Activated T-helper 1 cell treated with anti-CD3 and anti-CD28 coated beads, Interleukin-12 subunit alpha, Interleukin-12 subunit beta, Interleukin-2, Interleukin-4 antibody, amounts not matched to agents 30 ng/mL and 10 ng/mL and 1 ng/mL, durations not matched to agents 14 hours and 24 hours and 36 hours (primary cell): Measurements from ENCODE around the gene PLA2G4D. TPM values are rescaled to one million over a fixed set of nuclear protein-coding genes. Genes with fewer than 3 reads are reported as not detected.

Experiments
- DNase-seq: peaks from one replicate; pipeline ENCODE4 v3.0.0; 2021; ENCODE audit warnings: low spot score
- H3K27ac Mint-ChIP-seq: one replicate; pipeline ENCODE4 v1.8.0; 2021; ENCODE audit warnings: mild to moderate bottlenecking, mixed read lengths
- H3K27me3 Mint-ChIP-seq: one replicate; pipeline ENCODE4 v1.8.0; 2022; ENCODE audit warnings: mild to moderate bottlenecking, moderate library complexity, mixed read lengths; ENCODE audit not compliant: insufficient read depth
- H3K36me3 Mint-ChIP-seq: one replicate; pipeline ENCODE4 v1.8.0; 2021; ENCODE audit warnings: low read depth, mixed read lengths
- H3K4me1 Mint-ChIP-seq: one replicate; pipeline ENCODE4 v1.8.0; 2021; ENCODE audit warnings: low read depth, mixed read lengths
- H3K4me3 Mint-ChIP-seq: one replicate; pipeline ENCODE4 v1.8.0; 2021; ENCODE audit warnings: mild to moderate bottlenecking, moderate library complexity, mixed read lengths
- H3K9me3 Mint-ChIP-seq: one replicate; pipeline ENCODE4 v1.8.0; 2021; ENCODE audit warnings: mixed read lengths
- intact Hi-C: fragments of 100-400 bp; cut with micrococcal nuclease; formaldehyde crosslinking; loops from one replicate; pipeline ENCODE4 v1.15.1; 2024
- total RNA-seq: library from RNA; stranded (reverse); gene quantifications from 2 replicates; pipeline ENCODE4 v1.2.3, GENCODE V29; 2022

PLA2G4D gene
- total RNA-seq, 1 donor from 2014 or later: not detected

DNA sequence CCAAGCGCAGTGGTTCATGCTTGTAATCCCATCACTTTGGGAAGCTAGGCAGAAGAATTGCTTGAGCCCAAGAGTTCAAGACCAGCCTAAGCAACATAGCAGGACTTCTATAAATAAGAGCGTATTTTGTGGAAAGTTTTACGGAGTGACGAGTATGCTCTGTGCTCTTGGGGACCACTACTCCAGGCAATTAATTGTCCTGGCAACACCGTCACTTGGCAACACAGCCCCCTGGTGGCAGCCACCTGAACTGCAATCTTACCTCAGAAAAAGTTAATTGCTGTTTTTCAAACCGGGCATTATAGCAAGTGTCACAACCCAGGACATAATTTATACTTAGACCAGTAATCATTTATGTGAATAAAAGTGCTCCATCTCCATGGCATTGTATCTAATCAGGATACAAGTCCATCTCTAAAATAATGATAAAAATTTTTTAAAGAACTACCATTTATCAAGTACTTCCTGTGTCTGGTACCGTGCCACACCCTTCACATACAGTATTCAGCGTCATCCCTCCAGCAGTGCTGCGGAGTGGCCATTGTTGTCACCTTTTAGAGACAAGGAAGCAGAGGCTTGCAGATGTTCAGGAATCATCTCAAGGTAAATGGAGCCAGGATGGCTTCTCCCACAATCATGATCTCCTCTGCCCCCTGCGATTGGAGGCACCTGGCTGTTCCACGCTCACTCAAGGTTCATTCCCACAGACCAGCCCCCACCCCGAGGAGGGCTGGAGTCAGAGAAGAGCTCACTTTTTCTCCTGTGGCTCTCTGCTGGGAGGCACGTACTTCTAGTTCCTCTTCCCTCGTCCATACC, 34.5 kb downstream of the PLA2G4D start:
- Mint-ChIP-seq H3K27ac (no peak overlapping the region), H3K27me3 (peaks cover 25% of the 10 kb centered on the region), H3K9me3 (no peaks in the 10 kb centered on the region), H3K4me1 (peaks cover 10% of the 10 kb centered on the region), H3K4me3 (no peak overlapping the region), H3K36me3 (no peaks in the 10 kb centered on the region)
- intact Hi-C loops: loop anchor here (1.0 to 2.0 kb wide), 3 partner anchors 71 to 287 kb away; no protein-coding TSS in a partner anchor
- DNase-seq: peak; percentile 52

DNA sequence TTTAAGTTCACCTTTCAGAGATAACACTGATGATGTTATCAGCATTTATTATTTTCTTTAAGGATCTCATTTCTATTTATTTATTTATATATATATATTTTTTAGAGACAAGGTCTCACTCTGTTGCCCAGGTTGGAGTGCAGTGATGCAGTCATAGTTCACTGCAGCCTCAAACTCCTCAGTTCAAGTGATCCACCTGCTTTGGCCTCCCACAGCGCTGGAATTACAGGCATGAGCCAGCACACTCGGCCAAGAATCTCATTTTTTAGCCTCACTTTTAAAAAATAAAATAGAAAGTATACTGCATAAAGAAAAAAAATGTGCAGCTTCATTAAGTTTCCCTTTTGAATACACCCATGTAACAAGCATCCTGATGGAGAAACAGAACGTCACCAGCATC, 35.6 kb downstream of the PLA2G4D start:
- Mint-ChIP-seq H3K4me3 (no peak overlapping the region), H3K4me1 (peaks cover 10% of the 10 kb centered on the region), H3K27ac (no peak overlapping the region), H3K36me3 (no peaks in the 10 kb centered on the region), H3K27me3 (peaks cover 31% of the 10 kb centered on the region), H3K9me3 (no peaks in the 10 kb centered on the region)
- intact Hi-C loops: loop anchor here (1.0 to 2.0 kb wide), 3 partner anchors 69 to 286 kb away; no protein-coding TSS in a partner anchor
- no peak for DNase-seq

DNA sequence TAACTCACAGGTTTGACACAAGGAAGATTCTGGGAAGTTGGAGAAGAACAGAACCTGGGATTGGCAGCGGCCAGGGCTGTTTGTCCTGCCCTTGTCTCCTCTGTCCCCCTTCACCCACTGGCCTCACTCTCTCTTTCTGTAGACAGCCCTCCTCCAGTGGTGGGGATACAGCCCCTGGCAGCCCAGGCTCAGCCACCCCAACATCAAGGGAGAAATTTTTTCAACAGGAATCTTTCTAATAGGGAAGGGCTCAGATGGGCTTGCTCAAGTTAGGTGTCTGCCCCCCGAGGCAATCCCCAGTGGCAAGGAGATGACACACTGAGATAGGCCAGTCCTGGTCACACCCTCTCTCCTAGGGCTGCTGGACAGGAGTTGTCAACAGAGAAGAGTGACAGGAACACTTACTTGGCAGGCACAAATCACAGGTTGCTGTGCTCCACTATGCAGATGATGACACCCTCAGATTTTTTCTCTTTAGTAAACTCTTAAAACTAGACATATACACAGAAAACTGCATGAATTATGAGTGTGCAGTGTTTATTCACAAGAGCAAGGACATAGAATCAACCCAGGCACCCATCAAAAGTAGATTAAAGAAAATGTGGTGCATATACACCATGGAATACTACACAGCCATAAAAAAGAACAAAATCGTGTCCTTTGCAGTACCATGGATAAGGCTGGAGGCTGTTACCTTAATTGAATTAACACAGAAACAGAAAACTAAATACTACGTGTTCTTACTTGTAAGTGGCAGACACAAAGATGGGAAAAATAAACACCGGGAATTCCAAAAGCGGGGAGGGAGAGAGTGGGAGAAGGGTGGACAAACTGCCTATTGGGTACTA, 36.3 kb downstream of the PLA2G4D start:
- Mint-ChIP-seq H3K27ac (no peak overlapping the region), H3K4me3 (no peak overlapping the region), H3K27me3 (peaks cover 37% of the 10 kb centered on the region), H3K36me3 (no peaks in the 10 kb centered on the region), H3K9me3 (no peaks in the 10 kb centered on the region), H3K4me1 (peaks cover 10% of the 10 kb centered on the region)
- no peak for DNase-seq
- intact Hi-C loops: loop anchor here (2.0 kb wide), 2 partner anchors 77 to 285 kb away; no protein-coding TSS in a partner anchor

DNA sequence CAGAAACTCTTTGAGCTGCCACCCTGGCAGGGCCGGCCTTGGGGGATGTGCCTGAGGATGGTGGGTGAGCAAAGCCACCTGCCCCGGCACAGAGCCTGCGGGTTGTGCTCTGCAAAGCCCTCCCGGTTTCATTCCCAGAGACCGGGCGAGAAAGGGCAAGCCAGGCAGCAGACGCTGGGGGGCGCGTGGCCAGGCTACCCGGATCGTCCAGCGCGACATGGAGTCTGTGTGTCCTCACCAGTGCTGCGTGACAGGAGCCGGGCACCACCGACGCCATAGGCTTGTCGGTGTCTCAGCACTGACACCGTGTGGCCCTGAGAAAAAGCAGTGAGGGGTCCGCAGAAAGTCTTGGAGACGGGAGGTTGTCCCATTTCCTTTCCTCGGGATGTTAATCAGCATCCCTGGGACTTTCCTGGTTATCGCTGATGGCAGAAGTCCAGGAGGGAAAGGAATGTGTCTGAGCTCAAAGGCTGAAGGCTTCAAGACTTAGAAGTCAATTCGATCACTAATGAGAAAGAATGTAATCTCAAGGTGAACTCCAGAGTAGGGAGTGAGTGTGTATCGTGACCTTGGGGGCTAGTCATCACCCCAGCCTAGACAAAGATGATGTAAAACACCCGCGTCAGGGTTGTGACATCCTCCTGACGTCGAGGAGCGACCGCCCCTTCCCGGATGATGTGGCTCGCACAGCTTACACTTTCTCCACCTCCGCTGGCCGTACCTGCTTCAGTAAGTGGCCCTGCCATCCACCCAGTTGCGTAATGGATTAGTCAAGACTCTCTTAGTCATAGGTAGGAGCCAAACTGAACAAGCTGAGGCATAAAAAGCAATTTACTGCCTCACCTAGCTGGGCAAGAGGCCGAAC, 37.2 kb downstream of the PLA2G4D start:
- Mint-ChIP-seq H3K4me1 (peaks cover 10% of the 10 kb centered on the region), H3K4me3 (peak overlapping the region; percentile 61), H3K36me3 (no peaks in the 10 kb centered on the region), H3K27me3 (peaks cover 40% of the 10 kb centered on the region), H3K27ac (no peak overlapping the region), H3K9me3 (no peaks in the 10 kb centered on the region)
- intact Hi-C loops: no loop called here
- peak; percentile 33 for DNase-seq

DNA sequence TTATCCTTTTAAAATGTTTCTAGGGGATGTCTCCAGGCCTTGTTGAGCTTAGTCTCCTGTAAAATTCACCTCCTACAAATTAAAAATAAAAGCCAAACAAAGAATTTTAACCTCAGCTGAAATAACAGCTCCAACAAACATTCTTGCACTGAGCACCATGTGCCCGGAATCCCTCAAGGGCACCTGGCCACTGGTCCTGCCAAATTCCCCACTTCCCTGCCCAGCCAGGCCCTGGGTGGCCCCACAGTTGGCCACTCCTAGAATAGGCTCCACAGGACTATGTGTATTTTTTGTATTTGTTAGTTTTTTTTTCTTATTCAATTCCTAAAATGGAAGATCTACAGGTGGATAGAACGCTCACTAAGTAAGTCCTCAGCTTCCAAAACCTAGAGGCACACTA, 40.4 kb downstream of the PLA2G4D start:
- intact Hi-C loops: no loop called here
- H3K4me3 Mint-ChIP-seq: no peak overlapping the region
- DNase-seq: no peak
- H3K9me3 Mint-ChIP-seq: no peaks in the 10 kb centered on the region
- peaks cover 51% of the 10 kb centered on the region for H3K27me3 Mint-ChIP-seq
- H3K36me3 Mint-ChIP-seq: no peaks in the 10 kb centered on the region
- H3K4me1 Mint-ChIP-seq: peaks cover 10% of the 10 kb centered on the region
- no peak overlapping the region for H3K27ac Mint-ChIP-seq

DNA sequence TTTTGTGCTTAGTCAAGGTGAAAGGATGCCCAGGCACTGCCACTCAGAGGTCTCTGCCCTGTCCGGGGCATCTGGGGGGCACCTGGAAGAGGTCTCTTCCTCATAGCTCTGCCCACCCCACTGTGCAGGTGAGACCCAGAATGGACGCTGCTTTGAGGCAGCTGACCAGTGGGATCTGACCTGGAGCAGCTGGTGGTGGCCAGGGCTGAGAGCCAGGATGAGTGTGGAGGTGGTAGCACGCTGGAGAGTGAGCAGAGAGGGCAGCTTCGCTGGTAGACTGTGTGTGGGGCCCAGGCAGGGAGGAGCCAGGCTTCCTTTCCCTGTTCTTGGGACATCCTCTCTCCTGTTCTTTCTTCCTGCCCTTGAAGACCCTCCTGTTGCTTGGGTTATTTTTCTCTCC, 41.4 kb downstream of the PLA2G4D start:
- intact Hi-C loops: no loop called here
- peaks cover 46% of the 10 kb centered on the region for H3K27me3 Mint-ChIP-seq
- H3K27ac Mint-ChIP-seq: no peak overlapping the region
- no peaks in the 10 kb centered on the region for H3K9me3 Mint-ChIP-seq
- no peak for DNase-seq
- no peaks in the 10 kb centered on the region for H3K36me3 Mint-ChIP-seq
- peaks cover 10% of the 10 kb centered on the region for H3K4me1 Mint-ChIP-seq
- no peak overlapping the region for H3K4me3 Mint-ChIP-seq

DNA sequence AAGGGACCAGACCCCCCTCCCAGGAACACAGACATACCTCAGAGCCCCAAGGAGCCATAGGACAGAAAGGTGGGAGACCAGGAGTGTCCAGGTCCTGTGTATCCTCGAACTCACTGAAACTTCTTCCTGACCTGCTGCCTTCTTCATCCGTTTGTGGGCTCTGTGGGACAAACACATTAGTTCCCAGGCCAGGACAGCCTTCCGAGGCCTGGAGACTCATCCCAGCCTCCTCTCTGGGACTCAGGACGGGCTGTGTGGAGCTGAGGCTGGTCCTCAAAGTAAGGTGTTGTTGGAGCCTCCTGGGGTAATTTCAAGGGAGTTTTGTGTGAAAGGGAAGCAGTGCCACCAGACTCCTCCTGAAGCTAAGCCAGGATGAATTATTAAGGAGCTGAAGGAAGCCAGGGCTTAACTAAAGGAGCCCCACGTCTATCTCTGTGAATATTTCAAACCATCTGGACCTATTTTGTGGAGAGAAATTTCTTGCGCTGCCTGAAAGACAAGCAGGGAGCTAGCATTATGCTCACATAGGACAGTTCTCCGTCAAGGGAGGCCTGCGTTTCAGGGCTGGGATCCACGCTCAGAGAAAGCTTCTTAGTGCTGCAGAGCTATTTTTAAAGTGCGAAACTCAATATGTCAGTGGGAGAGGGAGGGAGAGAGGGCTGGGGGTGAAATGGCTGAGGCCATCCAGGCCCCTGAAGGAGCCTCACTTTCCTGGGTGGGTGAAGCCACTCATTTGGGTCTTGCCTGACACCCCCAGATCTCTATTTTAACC, 43.7 kb downstream of the PLA2G4D start:
- no peaks in the 10 kb centered on the region for H3K9me3 Mint-ChIP-seq
- no peaks in the 10 kb centered on the region for H3K36me3 Mint-ChIP-seq
- no peak for DNase-seq
- H3K27me3 Mint-ChIP-seq: peaks cover 38% of the 10 kb centered on the region
- no peak overlapping the region for H3K4me3 Mint-ChIP-seq
- no peak overlapping the region for H3K27ac Mint-ChIP-seq
- peaks cover 2% of the 10 kb centered on the region for H3K4me1 Mint-ChIP-seq
- intact Hi-C loops: no loop called here

DNA sequence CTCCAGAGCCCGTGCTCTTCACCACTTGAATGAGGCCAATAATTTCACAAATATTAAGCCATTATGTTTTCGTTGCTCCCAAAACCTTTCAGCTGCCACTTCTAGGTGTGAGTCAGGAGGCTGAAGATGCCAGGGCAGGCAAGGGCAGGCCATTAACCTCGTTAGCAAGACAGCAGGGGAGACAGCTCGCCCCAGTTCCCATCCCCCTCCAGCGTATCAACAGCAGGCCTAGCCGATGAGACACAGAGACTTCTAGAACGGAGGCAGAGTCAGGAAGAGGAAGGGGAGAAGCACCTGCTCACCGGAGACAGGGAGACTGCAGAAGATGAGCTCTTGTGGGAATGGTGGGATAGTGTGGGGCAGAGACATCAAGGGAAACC, 45.6 kb downstream of the PLA2G4D start:
- DNase-seq: no peak

DNA sequence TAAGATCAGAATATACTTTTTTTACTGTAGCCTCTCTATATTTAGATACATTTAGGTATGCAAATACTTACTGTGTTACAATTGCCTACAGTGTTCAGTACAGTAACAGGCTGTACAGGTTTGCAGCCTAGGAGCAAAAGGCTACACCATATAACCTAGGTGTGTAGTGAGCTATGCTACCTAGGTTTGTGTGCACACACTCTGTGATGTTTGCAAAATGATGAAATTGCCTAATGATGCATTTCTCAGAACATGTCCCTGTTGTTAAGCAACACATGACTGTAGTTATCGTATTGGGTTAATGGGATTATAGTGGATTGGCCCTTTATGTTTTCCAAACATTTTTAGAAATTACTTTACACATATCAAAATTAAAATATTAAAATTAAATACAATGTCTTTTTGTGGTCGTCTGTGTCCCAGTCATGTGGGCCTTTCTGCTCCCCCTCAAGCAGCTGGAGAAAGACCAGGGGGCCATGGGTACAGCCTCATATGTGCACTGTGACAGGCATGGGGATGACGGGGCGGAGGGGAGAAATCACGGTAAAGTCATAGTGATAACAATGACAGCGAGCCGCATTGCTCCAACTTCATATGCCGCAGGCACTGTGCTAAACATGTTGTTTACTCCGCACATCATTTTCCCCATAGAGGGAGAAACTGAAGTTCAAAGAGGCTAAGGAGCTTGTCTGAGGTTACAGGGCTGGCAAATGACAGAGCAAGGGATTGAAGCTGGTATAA, 46.1 kb downstream of the PLA2G4D start:
- intact Hi-C loops: no loop called here
- peaks cover 24% of the 10 kb centered on the region for H3K27me3 Mint-ChIP-seq
- no peak for DNase-seq
- no peak overlapping the region for H3K4me3 Mint-ChIP-seq
- peaks cover 21% of the 10 kb centered on the region for H3K4me1 Mint-ChIP-seq
- H3K27ac Mint-ChIP-seq: no peak overlapping the region
- no peaks in the 10 kb centered on the region for H3K9me3 Mint-ChIP-seq
- no peaks in the 10 kb centered on the region for H3K36me3 Mint-ChIP-seq

More for the DNA sequence above, 45.6 kb downstream of the PLA2G4D start:
- intact Hi-C loops: no loop called here
- no peaks in the 10 kb centered on the region for H3K36me3 Mint-ChIP-seq
- H3K9me3 Mint-ChIP-seq: no peaks in the 10 kb centered on the region
- no peak overlapping the region for H3K27ac Mint-ChIP-seq
- H3K4me1 Mint-ChIP-seq: peaks cover 20% of the 10 kb centered on the region
- no peak overlapping the region for H3K4me3 Mint-ChIP-seq
- peaks cover 28% of the 10 kb centered on the region for H3K27me3 Mint-ChIP-seq

DNA sequence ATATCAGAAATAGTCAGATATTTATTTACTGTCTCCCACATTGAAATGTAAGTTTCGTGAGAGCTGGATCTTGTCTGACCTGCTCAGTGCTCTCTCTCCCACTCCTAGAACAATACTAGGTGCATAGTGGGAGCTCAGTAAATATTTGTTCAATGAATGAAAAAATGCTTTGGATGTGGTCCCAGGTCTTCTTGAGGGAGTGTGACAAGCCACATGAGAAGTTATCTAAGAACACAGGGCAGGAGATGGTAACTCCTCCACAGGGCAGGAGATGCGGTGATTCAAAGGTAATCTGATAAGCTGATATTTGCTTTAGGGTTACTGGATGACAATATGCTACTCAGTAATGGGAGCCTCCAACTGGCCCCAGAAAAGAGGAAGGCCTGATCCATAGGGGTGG, 47.8 kb downstream of the PLA2G4D start:
- Mint-ChIP-seq H3K36me3 (no peaks in the 10 kb centered on the region), H3K4me3 (no peak overlapping the region), H3K27ac (no peak overlapping the region), H3K27me3 (peaks cover 18% of the 10 kb centered on the region), H3K9me3 (no peaks in the 10 kb centered on the region), H3K4me1 (peaks cover 21% of the 10 kb centered on the region)
- intact Hi-C loops: no loop called here
- DNase-seq: no peak

DNA sequence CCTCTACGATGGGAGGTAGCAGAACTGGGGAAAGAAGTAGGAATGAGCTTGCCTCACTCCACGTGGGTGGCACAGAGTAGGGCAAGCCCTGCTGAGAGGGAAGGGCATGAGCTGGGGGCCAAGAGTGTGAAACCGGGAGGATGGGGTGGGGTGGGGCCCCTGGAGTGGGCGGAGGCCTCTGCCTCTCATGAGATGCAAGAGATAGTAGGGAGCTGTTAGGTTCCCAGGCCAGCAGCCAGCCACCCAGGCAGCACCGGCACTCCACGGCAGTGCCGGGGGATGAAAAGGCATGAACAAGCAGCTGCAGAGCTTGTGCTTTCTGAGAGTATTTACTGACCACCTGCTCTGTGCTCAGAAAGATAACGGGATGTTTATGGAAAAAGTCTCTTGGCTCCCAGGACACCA, 49.1 kb downstream of the PLA2G4D start:
- Mint-ChIP-seq H3K4me3 (no peak overlapping the region), H3K36me3 (no peaks in the 10 kb centered on the region), H3K4me1 (peaks cover 21% of the 10 kb centered on the region), H3K9me3 (no peaks in the 10 kb centered on the region), H3K27ac (no peak overlapping the region), H3K27me3 (peaks cover 19% of the 10 kb centered on the region)
- DNase-seq: no peak
- intact Hi-C loops: no loop called here
